ENCODE measurements around the gene HRH4. TPM values are rescaled to one million over a fixed set of nuclear protein-coding genes. Genes with fewer than 3 reads are reported as not detected.

Gene HRH4
- total and polyA plus RNA-seq, 2 donors (not counting 3 experiments of a cell fraction or from before 2014, with no cell fraction given) = 0.03 TPM; not detected in 1

- Histone ChIP-seq H3K27me3 (ENCODE audit: control insufficient read depth in 2 of 2, insufficient read depth in 2 of 2, low read length in 2 of 2) (no peaks in the 10 kb centered on the region), H3K27ac (ENCODE audit: insufficient read depth, low read depth, low read length) (no peak overlapping the region), H3K4me2 (ENCODE audit: insufficient read depth, low read length) (no peak overlapping the region), H2AFZ (ENCODE audit: low read depth, low read length) (no peak overlapping the region), H3K9me3 (replicated peaks; ENCODE audit: control insufficient read depth, insufficient read depth, low read length) (no peaks in the 10 kb centered on the region), H3K9me1 (replicated peaks; ENCODE audit: control insufficient read depth, extremely low read depth, insufficient read depth, low read length) (no peaks in the 10 kb centered on the region), H3K9ac (replicated peaks; ENCODE audit: extremely low read depth, insufficient read depth, low read length) (no peak overlapping the region), H3K4me1 (ENCODE audit: control insufficient read depth, extremely low read depth, insufficient read depth, low read length) (no peaks in the 10 kb centered on the region), H3K36me3 (ENCODE audit: control insufficient read depth in 2 of 2, extremely low read depth in 1 of 2, insufficient read depth in 2 of 2, low read length in 2 of 2) (no peaks in the 10 kb centered on the region), H4K20me1 (replicated peaks; ENCODE audit: control insufficient read depth, extremely low read depth, insufficient read depth, low read length) (no peaks in the 10 kb centered on the region), H3K4me3 (replicated peaks in 1 of 3; ENCODE audit: insufficient read depth in 1 of 3, low read depth in 1 of 3, low read length in 3 of 3) (no peak overlapping the region), H3K79me2 (ENCODE audit: control insufficient read depth, insufficient read depth, low read length) (no peaks in the 10 kb centered on the region)
- POLR2A ChIA-PET = no interaction called here
- CTCF ChIA-PET = interaction anchor here (1.6 to 1.8 kb wide), 2 partner anchors 20 to 106 kb away, joined by 4 to 5 read pairs; no protein-coding TSS in a partner anchor
- no TSS peak for BruUV-seq (replicated peaks)
- TF ChIP-seq POLR2AphosphoS5 (IDR thresholded peaks at IDR 0.05; ENCODE audit: insufficient read depth, low read depth, low read length) (no peak), MYC (IDR thresholded peaks at IDR 0.05; ENCODE audit: low read depth, low read length) (no peak), MAX (IDR thresholded peaks at IDR 0.05; ENCODE audit: insufficient read depth, insufficient read length) (no peak), JUN (IDR thresholded peaks at IDR 0.05; ENCODE audit: borderline replicate concordance, insufficient read depth, insufficient read length, low read depth) (no peak), CTCF (IDR thresholded peaks at IDR 0.05; ENCODE audit: extremely low read depth in 1 of 2, insufficient read depth in 1 of 2, low read depth in 1 of 2, low read length in 2 of 2) (no peak), POLR2A (IDR thresholded peaks at IDR 0.05; ENCODE audit: low read depth, low read length) (no peak), EZH2 (IDR thresholded peaks at IDR 0.05; ENCODE audit: borderline replicate concordance, low read depth, low read length, severe bottlenecking) (no peak), GATA2 (IDR thresholded peaks at IDR 0.05; ENCODE audit: insufficient read depth, insufficient read length, low read depth, low read length) (no peak), FOS (IDR thresholded peaks at IDR 0.05; ENCODE audit: borderline replicate concordance, insufficient read depth, low read length) (no peak)
- dilution Hi-C loops (cut with MboI; ENCODE audit: extremely low pct_ligation_motif_present, low sequenced_read_pairs) = no loop called here
- intact Hi-C loops (cut with micrococcal nuclease) = no loop called here
- FAIRE-seq (no peak), DNase-seq (ENCODE audit: low read depth, low spot score) (no peak)
These were observed 5.0 kb downstream of the HRH4 start for GRCh38 chr18:24465486-24465885.
